GM18498 (cell line): ENCODE measurements around the gene NR4A2.

Experiments used
- ATAC-seq: cut with Tn5 transposase; IDR thresholded peaks from one replicate; pipeline ENCODE4 v1.9.1; 2021; ENCODE audit warnings: mild to moderate bottlenecking, moderate library complexity; ENCODE audit not compliant: unreplicated experiment

The NR4A2 gene

GRCh38 chr2:156340804-156341451 is 8.4 kb upstream of the NR4A2 start:
- peak; percentile 6 for ATAC-seq

DNA sequence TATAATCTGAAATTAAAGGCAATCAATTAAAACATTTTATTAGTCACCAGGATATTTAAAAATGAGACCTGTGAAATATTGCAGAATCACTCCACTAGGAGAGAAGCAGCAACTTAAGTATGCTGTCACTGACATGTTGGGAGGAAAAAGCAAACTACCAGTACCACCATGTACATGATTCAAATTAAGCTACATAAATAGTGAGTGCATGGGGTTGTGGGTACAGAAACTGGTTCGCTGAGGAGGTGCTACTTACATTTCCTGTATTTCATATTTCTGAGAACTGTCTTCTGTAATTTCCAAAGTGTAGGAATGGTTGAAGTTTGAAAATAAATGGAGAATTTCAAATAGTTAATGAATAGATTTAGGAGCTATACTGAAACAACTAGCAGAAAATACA is 7.9 kb upstream of the NR4A2 start:
- no peak for ATAC-seq

DNA sequence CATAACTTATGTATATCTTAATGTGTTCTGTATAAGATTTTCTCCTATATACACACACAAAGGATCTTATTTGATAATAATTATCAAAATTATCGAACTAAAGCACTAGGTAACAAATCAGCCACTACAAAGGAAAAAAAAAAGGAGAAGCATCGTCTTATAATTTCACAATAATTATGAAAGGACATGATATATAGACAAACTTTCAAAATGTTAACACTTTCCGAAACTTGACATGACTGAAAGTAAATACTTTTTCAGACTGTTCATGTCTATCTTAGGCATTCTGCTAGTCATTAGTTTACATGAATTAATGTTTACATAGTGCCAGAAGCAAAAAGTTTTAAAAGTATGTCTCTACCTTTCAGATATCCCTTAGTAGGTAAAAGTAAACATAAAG is 7.3 kb upstream of the NR4A2 start:
- no peak for ATAC-seq

GRCh38 chr2:156339110-156339847 is 6.8 kb upstream of the NR4A2 start:
- no peak for ATAC-seq

GRCh38 chr2:156338578-156338977 is 6.1 kb upstream of the NR4A2 start:
- no peak for ATAC-seq

- ATAC-seq, result peak; percentile 24
These were observed 2.3 kb upstream of the NR4A2 start for GRCh38 chr2:156334496-156335478.

DNA sequence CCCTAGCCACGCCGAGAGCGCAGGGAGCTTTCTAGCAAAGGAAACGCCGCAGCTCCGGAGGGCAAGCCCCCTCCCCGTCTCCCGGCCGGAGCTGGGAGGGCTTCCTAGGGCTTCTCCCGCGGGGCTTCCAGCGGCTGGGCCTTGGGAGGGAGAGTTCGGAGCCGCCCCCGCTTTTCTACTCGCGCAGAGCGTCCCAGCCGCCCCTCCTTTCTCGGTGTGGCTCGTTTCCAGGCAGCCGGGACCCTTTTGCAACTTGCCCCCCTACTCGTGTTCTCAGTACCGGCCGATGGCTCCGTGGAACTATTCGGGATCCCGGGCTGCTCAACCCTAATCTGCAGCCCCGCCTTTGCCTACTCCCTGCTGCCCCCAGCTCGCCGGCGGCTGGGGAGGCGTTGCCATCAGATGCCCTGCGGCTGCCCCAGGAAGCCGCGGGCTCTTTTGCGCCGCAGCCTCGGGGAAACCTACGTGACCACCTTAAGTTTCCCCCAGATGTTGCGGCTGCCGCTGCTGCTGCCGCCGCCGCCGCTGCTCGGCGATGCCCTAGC is 1.5 kb upstream of the NR4A2 start:
- peak; percentile 47 for ATAC-seq

GRCh38 chr2:156333274-156333950 is 891 bp upstream of the NR4A2 start:
- ATAC-seq, result peak; percentile 20

- peak; percentile 16 for ATAC-seq
These were observed 312 bp downstream of the NR4A2 start for GRCh38 chr2:156332284-156332533.

DNA sequence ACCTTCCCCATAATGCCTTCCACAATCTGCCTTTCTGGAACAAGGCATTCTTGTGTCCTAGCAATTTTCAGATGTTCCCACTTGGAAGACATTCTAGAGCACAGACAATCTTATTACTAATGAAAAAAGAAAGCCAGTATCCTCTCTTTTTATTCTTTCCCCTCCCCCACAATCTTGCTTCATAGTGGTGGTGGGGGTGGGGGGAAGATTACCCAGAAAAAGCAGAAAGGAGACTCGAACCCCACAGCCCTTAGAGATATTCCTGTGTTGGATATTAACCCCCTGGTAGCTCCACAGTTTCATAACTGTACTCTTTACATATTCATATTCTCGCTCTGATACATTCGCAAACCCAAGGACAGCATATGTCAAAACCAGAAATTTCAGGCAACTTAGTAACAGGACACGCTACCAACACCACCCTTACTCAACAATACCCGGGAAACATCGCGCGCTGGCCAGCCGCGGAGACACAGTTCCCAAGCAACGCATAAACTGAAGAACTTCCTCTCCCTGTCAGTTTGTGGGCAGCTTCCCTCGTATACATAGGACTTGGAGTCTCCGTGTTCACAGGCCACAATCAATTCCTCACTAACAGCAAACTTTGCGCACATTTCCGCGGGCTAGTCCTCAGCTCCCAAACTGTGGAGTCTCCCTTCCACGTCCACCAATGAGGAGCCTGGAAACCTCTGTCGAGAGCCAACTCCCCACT is 793 bp downstream of the NR4A2 start:
- no peak for ATAC-seq

GRCh38 chr2:156329927-156330726 is 2.4 kb downstream of the NR4A2 start:
- no peak for ATAC-seq

DNA sequence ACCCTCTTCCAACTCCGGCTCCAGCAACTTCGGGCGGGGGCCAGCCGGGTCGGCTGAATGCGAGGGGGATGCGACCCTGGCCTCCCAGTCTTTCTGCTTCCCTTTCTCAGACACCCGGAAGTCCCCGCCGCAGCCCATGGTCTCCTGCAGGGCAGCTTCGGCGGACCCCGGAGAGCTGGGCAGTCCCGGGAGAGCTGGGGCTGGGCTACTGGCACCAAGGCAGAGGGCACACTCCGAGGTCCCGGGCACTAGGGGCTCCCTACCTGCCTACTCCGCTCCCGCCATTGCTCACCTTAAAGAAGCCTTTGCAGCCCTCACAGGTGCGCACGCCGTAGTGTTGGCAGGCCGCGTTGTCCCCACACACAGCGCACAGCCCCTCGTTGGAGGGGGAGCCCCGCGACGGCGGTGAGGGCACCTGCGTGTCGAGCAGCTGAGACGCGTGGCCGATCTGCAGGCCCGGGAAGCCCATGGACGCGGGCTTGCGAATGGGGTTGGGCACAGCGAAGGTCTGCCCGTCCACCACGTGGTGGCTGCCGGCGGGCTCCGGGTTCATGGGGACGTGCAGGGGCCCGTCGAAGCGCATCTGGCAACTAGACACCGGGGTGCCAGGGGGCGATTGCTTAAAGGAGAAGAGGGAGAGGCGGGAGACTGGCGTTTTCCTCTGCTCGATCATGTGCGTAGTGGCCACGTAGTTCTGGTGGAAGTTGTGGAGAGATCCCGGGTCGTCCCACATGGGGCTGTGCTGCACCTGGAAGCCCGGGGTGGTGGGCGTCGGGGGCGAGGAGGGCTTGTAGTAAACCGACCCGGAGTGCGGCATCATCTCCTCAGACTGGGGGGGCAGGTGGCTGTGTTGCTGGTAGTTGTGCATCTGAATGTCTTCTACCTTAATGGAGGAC is 3.2 kb downstream of the NR4A2 start:
- ATAC-seq, result no peak

GRCh38 chr2:156327835-156328695 is 4.5 kb downstream of the NR4A2 start:
- no peak for ATAC-seq

DNA sequence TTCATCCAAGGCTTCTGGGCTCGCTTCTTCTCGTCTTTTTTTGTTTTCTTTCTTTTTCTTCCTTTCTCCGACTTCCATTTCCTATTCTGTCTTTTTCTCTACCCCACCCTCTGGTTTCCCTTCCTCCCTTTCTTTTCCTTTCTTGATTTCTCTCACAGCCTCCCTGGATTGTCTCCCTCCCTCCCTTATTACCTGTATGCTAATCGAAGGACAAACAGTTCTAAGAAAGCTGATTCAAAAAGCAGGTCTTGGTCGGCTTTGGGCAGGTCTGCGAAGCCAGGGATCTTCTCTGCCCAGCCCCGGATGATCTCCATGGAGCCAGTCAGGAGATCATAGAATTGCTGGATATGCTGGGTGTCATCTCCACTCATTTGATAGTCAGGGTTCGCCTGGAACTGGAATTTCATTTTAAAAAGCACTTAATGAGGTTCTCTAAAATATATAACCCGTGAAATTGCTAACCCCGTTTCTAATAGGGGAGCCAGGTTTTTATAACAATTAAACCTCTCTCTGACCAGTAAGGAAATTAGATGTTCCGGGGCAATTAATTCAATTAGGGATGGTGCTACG is 5.9 kb downstream of the NR4A2 start:
- no peak for ATAC-seq

DNA sequence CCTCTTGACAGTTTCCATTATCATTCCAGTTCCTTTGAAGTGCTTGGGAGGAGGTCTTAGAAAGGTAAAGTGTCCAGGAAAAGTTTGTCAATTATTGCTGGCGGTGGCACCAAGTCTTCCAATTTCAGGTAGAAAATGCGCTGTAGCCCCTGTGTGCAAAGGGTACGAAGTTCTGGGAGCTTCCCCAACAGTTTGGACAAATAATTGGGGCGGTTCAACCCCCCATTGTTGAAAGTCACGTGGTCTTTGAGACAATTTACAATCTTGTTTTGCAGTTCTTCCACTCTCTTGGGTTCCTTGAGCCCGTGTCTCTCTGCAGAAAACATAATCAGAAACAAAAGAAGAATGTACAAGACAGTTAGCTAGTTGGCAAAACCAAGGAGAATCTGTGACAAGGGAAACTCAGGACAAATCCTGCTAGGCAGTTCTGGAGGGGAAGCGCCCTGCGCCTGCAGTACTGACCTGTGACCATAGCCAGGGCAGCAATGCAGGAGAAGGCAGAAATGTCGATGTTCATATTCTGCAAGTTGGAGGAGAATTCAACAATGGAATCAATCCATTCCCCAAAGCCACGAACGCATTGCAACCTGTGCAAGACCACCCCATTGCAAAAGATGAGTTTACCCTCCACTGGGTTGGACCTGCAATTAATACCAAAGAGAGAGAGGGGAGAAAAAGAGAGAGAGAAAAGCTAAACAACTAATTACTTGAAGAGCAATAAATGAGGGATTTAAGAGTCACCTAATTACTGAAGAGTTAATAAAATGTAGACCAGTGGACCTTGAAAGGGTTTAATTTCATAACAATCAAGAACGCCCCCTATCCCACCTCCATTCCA is 6.6 kb downstream of the NR4A2 start:
- ATAC-seq, result no peak

DNA sequence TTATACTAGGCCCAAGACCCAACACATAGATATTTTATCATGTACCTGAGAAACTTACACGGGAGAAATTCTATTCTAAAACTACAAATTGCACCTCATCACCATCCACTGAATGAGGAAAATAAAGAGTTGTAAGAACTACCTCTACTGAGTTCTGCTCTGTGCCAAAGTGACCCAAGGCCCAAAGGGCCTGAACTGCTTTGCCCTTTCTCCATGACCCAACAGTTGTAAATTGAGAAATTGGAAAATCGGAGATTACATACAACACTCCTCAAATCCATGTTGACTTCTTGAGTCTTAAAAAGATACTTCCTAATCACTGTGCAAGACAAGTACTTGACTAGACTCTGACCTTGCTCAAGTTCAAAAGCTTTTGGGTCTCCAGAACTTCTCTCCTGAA is 8.8 kb downstream of the NR4A2 start:
- no peak for ATAC-seq
